ENCODE measurements around the gene TMEM163.
"Not testable (repeated sequence)": the region's sequence is repeated elsewhere in the genome, so short reads cannot be mapped to it uniquely, and the experiment has no call there.

The TMEM163 gene

GRCh38 chr2:134482131-134482723, 236.6 kb downstream of the TMEM163 start:
- no peak overlapping the region for H3K27ac ChIP-seq
- DNase-seq (ENCODE audit: low spot score), result no peak
- CTCF ChIA-PET, result no interaction called here
- TF ChIP-seq CTCF (conservative IDR thresholded peaks at IDR 0.05; ENCODE audit: low read depth), result no peak
- POLR2A ChIA-PET (ENCODE audit: low non-redundant PET), result no interaction called here

GRCh38 chr2:134479696-134480330, 239.0 kb downstream of the TMEM163 start:
- POLR2A ChIA-PET (ENCODE audit: low non-redundant PET), result no interaction called here
- no peak overlapping the region for H3K27ac ChIP-seq
- CTCF ChIA-PET, result interaction anchor here (0.5 kb wide), 1 partner anchor 1506 kb away, joined by 3 read pairs; no protein-coding TSS in a partner anchor
- DNase-seq (ENCODE audit: low spot score), result no peak
- no peak for TF ChIP-seq CTCF (conservative IDR thresholded peaks at IDR 0.05; ENCODE audit: low read depth)

GRCh38 chr2:134476982-134477381, 241.8 kb downstream of the TMEM163 start:
- CTCF ChIA-PET; POLR2A ChIA-PET (ENCODE audit: low non-redundant PET); H3K27ac ChIP-seq; DNase-seq (ENCODE audit: low spot score): not testable (repeated sequence)

- no peak for DNase-seq (ENCODE audit: low spot score)
- no peak overlapping the region for H3K27ac ChIP-seq
- no peak for TF ChIP-seq CTCF (conservative IDR thresholded peaks at IDR 0.05; ENCODE audit: low read depth)
- ChIA-PET POLR2A (ENCODE audit: low non-redundant PET) (no interaction called here), CTCF (interaction anchor here (0.6 kb wide), 1 partner anchor 464 kb away, joined by 3 read pairs; no protein-coding TSS in a partner anchor)
Observed at GRCh38 chr2:134470561-134471168, 248.1 kb downstream of the TMEM163 start.

GRCh38 chr2:134469516-134470115, 249.2 kb downstream of the TMEM163 start:
- no peak overlapping the region for H3K27ac ChIP-seq
- TF ChIP-seq CTCF (conservative IDR thresholded peaks at IDR 0.05; ENCODE audit: low read depth), result no peak
- DNase-seq (ENCODE audit: low spot score), result no peak
- CTCF ChIA-PET, result interaction anchor here (0.5 to 0.6 kb wide), 2 partner anchors 465 to 909 kb away, joined by 3 read pairs; no protein-coding TSS in a partner anchor
- POLR2A ChIA-PET (ENCODE audit: low non-redundant PET), result no interaction called here

GRCh38 chr2:134468776-134469175, 250.0 kb downstream of the TMEM163 start:
- POLR2A ChIA-PET (ENCODE audit: low non-redundant PET), result no interaction called here
- no peak for TF ChIP-seq CTCF (conservative IDR thresholded peaks at IDR 0.05; ENCODE audit: low read depth)
- H3K27ac ChIP-seq, result no peak overlapping the region
- CTCF ChIA-PET, result interaction anchor here (0.5 to 0.7 kb wide), 2 partner anchors 163 to 908 kb away, joined by 3 to 4 read pairs; no protein-coding TSS in a partner anchor
- DNase-seq (ENCODE audit: low spot score), result no peak

All from RWPE1 (cell line).